Motor neuron (in vitro differentiated cells): ENCODE results near the gene RAB6B. TPM values are rescaled to one million over a fixed set of nuclear protein-coding genes. Genes with fewer than 3 reads are reported as not detected.

ENCODE experiments used
- ATAC-seq, 8 experiments: fragments of 200-7000 bp; cut with Tn5 transposase; replicated peaks in 6 of 8; 2 replicates each; pipeline ENCODE4 v1.8.0; 2021; ENCODE audit warnings: mild to moderate bottlenecking in 8 of 8, moderate library complexity in 8 of 8
- H3K27ac ChIP-seq, 2 donors: fragments of 250-450 bp; sonication (Bioruptor Pico); 2 replicates each; pipeline ENCODE4 v1.9.0; 2021; ENCODE audit warnings: antibody characterized with exemption in 2 of 2, mild to moderate bottlenecking in 2 of 2, moderate library complexity in 1 of 2
- H3K4me1 ChIP-seq, 2 donors: fragments of 250-450 bp; sonication (Bioruptor Pico); replicated peaks in 1 of 2; 2 replicates each; pipeline ENCODE4 v1.6.1; 2021; ENCODE audit warnings: antibody characterized with exemption in 2 of 2, mild to moderate bottlenecking in 2 of 2, moderate library complexity in 1 of 2
- H3K4me3 ChIP-seq, 5 donors: fragments of 250-450 bp; sonication (Bioruptor Pico); 2 replicates each; pipeline ENCODE4 v1.9.0; 2021; ENCODE audit warnings: antibody characterized with exemption in 5 of 5, mild to moderate bottlenecking in 5 of 5, moderate library complexity in 4 of 5
- WGBS, 10 experiments: fragments of 450-650 bp; shearing (Covaris generic); methylation state at CpG; one replicate each; pipeline ENCODE4 v1.0.0; 2022; 5-methylcytosine and 5-hydroxymethylcytosine counted together
- in situ Hi-C, 9 experiments: fragments of 400-800 bp; cut with MboI; loops; one replicate each; pipeline ENCODE4 v1.15.0; 2021; ENCODE audit warnings: low sequenced_read_pairs in 9 of 9, low pct_unique_long_range_greater_than_20kb in 2 of 9; ENCODE audit not compliant: unreplicated experiment in 9 of 9
- total RNA-seq, 8 experiments: library from RNA; unstranded; fragments of 300-600 nt; gene quantifications; 2 replicates each; pipeline versions ENCODE4 v1.2.3 to v1.2.4, GENCODE V29; 2022

RAB6B gene
- total RNA-seq, 8 experiments from 2014 or later: 3.0 to 75.3 (median 39.1) TPM

DNA sequence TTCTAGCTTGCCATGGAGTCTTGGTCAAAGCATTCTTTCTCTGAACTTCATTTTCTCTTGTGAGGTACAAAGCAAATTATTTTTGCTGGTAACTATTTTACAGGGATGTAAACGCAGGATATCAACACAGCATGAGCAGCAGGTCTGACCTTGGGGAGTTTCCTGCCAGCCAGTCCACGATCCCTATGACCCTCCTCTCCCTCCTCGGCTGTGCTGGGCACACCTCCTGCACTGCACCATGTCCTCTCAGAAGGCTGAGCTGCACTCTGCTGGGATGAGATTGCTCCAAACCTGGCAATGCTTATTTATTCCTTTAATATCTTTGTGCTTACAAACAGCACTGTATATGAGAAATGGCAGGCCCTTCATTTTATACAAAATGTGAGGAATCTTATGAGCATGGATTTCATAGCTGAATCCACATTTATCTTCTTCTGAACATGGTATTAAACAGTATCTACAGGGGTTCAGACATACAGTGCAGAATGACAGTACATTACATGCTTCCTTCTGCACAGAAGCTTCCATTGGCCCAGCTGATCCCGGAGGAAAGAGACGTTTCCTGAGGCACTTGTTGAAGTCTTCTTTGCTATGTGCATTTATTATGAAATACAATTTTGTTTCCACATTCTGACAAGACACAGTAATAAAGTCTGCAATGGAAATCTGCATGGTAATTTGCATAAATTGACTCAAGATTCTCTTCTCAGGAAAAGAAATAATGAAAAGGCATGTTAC, 41.2 kb downstream of the RAB6B start:
- in situ Hi-C loops: no loop called here
- peaks cover 5 to 6% of the 10 kb centered on the region in 2 donors for H3K4me1 ChIP-seq
- H3K4me3 ChIP-seq: no peak overlapping the region
- H3K27ac ChIP-seq: no peak overlapping the region
- ATAC-seq: peak in 5 of 8 experiments; percentile 15 to 93 (median 83)
- 33 to 100% (median 71%) methylated on average over 1 to 5 of the region's 5 CpGs; no CpG with 5 or more reads in 2 of the 10 experiments for WGBS, 10 experiments

- no peak for ATAC-seq
- in situ Hi-C loops: no loop called here
- 33 to 100% (median 88%) methylated on average over 1 to 2 of the region's 2 CpGs; no CpG with 5 or more reads in 2 of the 10 experiments for WGBS, 10 experiments
- no peak overlapping the region for H3K4me3 ChIP-seq
- peaks cover 3 to 6% of the 10 kb centered on the region in 2 donors for H3K4me1 ChIP-seq
- no peak overlapping the region for H3K27ac ChIP-seq
These were observed 41.8 kb downstream of the RAB6B start for GRCh38 chr3:133853925-133854227.

DNA sequence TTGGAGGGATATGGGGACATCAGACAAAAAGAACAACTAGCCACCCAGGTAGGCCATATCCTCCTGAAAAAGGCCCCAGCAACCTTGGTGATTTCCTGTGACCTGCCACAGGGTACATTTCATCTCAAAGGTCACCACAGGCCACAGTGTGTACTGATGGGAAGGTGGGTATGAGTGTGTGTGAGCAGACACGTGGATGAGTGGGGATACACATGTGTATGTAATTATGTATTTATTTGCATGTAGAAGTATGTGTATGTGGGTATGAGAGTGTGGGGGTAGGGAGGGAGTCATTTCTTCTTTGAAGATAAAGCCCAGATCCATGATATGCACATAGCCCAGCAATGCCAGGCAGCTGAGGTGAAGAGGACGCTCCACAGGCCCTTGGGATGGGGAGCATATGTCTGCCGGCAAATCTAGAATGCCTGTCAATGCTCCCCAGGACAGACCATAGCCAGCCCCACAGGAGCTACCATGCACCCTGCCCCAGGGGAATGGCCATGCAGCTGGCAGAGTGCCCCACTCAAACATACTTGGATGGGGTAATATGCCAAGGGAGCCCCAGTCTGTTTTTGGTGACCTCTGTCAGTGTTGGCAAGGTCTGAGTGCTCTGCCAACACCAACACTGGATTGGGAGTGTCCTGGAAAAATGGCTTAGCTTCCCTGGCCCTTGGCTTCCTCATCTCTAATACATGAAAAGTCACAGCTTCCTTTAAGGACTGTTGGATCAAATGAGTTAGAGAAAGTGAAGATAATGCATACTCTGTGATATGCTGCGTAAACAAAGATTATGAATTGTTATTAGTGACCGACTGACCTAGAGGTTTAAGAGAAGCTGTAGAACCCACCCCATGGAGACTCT, 42.4 kb downstream of the RAB6B start:
- Histone ChIP-seq H3K4me1 (peaks cover 3 to 6% of the 10 kb centered on the region in 2 donors), H3K27ac (no peak overlapping the region), H3K4me3 (no peak overlapping the region)
- ATAC-seq: peak in 1 of 8 experiments; percentile 25
- in situ Hi-C loops: no loop called here
- 53 to 100% (median 80%) methylated on average over 1 to 3 of the region's 5 CpGs; no CpG with 5 or more reads in 3 of the 10 experiments for WGBS, 10 experiments

DNA sequence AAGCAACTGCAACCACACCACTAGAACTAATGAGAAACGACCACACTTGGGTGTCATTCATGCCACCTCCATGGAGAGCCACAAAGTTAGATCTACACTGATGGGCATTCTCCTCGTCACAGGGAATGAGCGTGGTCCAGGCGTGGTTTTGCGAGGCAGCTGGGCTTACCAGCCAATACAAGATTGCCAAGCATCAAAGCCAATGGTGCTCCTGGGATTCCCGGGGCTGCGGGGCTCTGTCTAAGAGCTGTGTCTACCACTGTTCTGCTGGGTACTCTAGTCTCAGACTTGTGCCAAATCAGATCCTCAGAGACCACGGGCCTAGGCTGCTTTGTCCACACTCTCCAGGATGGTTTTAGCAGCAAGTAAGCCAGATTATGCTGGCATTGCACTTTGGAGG, 43.8 kb downstream of the RAB6B start:
- no peak for ATAC-seq
- in situ Hi-C loops: no loop called here
- 92 to 100% (median 100%) methylated on average over 1 to 7 of the region's 8 CpGs; no CpG with 5 or more reads in 6 of the 10 experiments for WGBS, 10 experiments
- H3K4me1 ChIP-seq: peaks cover 3 to 6% of the 10 kb centered on the region in 2 donors
- no peak overlapping the region for H3K27ac ChIP-seq
- H3K4me3 ChIP-seq: no peak overlapping the region

GRCh38 chr3:133851266-133851906, 44.3 kb downstream of the RAB6B start:
- in situ Hi-C loops: no loop called here
- Histone ChIP-seq H3K4me3 (no peak overlapping the region), H3K27ac (no peak overlapping the region), H3K4me1 (peaks cover 3 to 6% of the 10 kb centered on the region in 2 donors)
- ATAC-seq: peak in 2 of 8 experiments; percentile 28 to 54
- WGBS, 10 experiments: 48 to 84% (median 76%) methylated on average over 1 to 5 of the region's 5 CpGs

GRCh38 chr3:133850034-133850433, 45.6 kb downstream of the RAB6B start:
- H3K4me1 ChIP-seq: peaks cover 0 to 6% of the 10 kb centered on the region in 2 donors
- no peak for ATAC-seq
- H3K4me3 ChIP-seq: no peak overlapping the region
- H3K27ac ChIP-seq: no peak overlapping the region
- in situ Hi-C loops: no loop called here
- WGBS, 10 experiments: 50 to 100% (median 89%) methylated on average over 1 of the region's 1 CpG; no CpG with 5 or more reads in 3 of the 10 experiments

- ATAC-seq: peak in 1 of 8 experiments; percentile 51
- H3K4me3 ChIP-seq: no peak overlapping the region
- in situ Hi-C loops: no loop called here
- peaks cover 0 to 3% of the 10 kb centered on the region in 2 donors for H3K4me1 ChIP-seq
- H3K27ac ChIP-seq: no peak overlapping the region
These were observed 46.3 kb downstream of the RAB6B start for GRCh38 chr3:133849346-133849745.

GRCh38 chr3:133845127-133845526, 50.6 kb downstream of the RAB6B start:
- ATAC-seq: no peak
- in situ Hi-C loops: no loop called here
- 50 to 100% (median 96%) methylated on average over 1 to 3 of the region's 4 CpGs; no CpG with 5 or more reads in 2 of the 10 experiments for WGBS, 10 experiments
- Histone ChIP-seq H3K4me3 (no peak overlapping the region), H3K27ac (no peak overlapping the region), H3K4me1 (peaks cover 7 to 11% of the 10 kb centered on the region in 2 donors)

GRCh38 chr3:133843634-133844033, 52.0 kb downstream of the RAB6B start:
- no peak overlapping the region for H3K4me3 ChIP-seq
- peak overlapping the region; percentile 42 to 61 for H3K27ac ChIP-seq
- peaks cover 7 to 11% of the 10 kb centered on the region in 2 donors for H3K4me1 ChIP-seq
- in situ Hi-C loops: no loop called here
- 44 to 100% (median 71%) methylated on average over 1 to 3 of the region's 7 CpGs; no CpG with 5 or more reads in 4 of the 10 experiments for WGBS, 10 experiments
- peak in 7 of 8 experiments; percentile 62 to 100 (median 98) for ATAC-seq

DNA sequence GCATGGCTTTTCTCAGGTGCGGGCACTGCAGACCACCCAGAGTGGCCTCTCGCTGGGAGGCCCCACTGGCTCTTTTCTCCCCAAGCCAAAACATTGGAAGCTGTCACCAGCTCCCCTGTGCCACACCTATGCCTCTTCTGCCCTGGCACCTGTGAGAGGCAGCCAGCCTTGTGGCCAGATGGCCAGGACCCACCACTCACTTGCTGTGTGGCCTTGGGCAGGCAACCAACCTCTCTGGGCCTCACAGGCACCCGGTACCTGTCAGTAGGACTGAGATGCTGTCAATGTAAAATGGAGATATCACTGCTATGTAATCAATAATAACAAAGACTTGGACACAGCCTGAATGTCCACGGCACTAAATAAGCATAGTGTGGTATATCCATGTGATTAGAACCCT, 53.5 kb downstream of the RAB6B start:
- H3K27ac ChIP-seq: no peak overlapping the region
- no peak for ATAC-seq
- 0 to 93% (median 70%) methylated on average over 1 to 3 of the region's 4 CpGs; no CpG with 5 or more reads in 2 of the 10 experiments for WGBS, 10 experiments
- H3K4me3 ChIP-seq: no peak overlapping the region
- peaks cover 7 to 11% of the 10 kb centered on the region in 2 donors for H3K4me1 ChIP-seq
- in situ Hi-C loops: no loop called here

DNA sequence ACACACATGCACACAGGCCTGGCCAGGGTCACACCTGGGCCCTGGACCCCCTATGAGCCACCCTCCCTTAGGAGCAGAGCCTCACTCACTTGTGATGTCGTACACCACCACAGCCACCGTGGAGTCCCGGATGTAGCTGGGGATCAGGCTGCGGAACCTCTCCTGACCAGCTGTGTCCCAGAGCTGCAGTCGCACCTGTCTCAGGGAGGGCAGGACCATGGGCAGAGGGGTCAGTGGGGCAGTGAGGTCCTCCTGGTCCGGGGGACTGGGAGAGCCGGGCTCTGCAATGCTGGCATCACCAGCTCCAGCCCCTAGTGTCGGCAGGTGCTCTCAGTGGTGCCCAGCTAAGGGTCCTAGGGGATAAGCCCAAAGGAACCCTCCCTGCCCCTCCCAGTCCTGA, 54.5 kb downstream of the RAB6B start:
- no peak for ATAC-seq
- no peak overlapping the region for H3K4me3 ChIP-seq
- peaks cover 7 to 11% of the 10 kb centered on the region in 2 donors for H3K4me1 ChIP-seq
- 80 to 100% (median 92%) methylated on average over 1 to 7 of the region's 8 CpGs; no CpG with 5 or more reads in 6 of the 10 experiments for WGBS, 10 experiments
- no peak overlapping the region for H3K27ac ChIP-seq
- in situ Hi-C loops: no loop called here

- 75 to 100% (median 100%) methylated on average over 1 to 2 of the region's 6 CpGs; no CpG with 5 or more reads in 7 of the 10 experiments for WGBS, 10 experiments
- in situ Hi-C loops: no loop called here
- Histone ChIP-seq H3K27ac (no peak overlapping the region), H3K4me1 (peaks cover 7 to 11% of the 10 kb centered on the region in 2 donors), H3K4me3 (no peak overlapping the region)
- no peak for ATAC-seq
These were observed 54.9 kb downstream of the RAB6B start for GRCh38 chr3:133840767-133841166.
